DMS 273 (cell line): ENCODE measurements around the gene SYNGAP1.
A peak's percentile ranks its signal among the peaks of the same experiment; 100 is the strongest.

Source experiments
- DNase-seq: peaks from one replicate; lab custom pipeline; 2025; ENCODE audit not compliant: unreplicated experiment; lab: John Stamatoyannopoulos, UW

Gene SYNGAP1

DNA sequence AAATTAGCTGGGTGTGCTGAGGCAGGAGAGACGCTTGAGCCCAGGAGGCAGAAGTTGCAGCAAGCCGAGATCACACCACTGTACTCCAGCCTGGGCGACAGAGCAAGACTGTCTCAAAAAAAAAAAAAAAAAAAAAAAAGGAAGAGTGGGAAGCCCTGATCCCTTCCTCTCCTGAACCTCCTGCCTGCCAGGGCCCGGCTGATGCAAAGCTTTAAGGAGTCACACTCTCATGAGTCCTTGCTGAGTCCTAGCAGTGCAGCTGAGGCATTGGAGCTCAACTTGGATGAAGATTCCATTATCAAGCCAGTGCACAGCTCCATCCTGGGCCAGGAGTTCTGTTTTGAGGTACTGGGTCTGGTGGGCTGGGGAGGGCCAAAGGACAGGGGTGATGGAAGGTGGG lies 15.1 kb downstream of the SYNGAP1 start:
- no peak for DNase-seq

- no peak for DNase-seq
These were observed 17.8 kb downstream of the SYNGAP1 start for GRCh38 chr6:33437666-33438065.

DNA sequence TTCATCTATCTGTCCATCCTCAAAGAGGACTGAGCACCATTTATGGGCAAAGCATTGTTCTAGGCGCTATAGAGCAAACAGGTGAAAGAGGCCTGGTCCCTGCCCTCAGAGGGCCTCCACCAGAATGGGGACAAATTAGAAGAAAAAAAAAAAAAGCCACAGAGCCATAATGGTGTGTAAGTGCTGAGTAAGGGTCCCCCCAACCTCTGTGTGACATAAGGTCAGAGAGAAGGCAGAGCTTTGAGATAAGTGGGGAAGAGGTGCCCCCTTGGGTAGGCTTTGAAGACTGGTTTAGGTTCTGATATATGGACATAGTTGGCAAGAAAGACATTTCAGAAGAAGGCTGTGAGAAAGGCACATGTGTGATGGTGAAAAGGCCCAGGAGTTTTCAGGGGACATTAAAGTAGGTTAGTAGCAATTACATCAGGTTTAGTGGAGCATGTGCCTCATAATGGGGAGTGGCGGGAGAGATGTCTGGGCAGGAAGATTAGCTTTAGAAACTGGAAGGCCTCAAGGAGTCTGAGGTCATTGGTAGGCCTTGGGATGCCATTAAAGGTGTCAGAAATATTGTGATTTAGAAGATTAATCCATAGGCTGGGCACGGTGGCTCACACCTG lies 19.2 kb downstream of the SYNGAP1 start:
- DNase-seq, result no peak

DNA sequence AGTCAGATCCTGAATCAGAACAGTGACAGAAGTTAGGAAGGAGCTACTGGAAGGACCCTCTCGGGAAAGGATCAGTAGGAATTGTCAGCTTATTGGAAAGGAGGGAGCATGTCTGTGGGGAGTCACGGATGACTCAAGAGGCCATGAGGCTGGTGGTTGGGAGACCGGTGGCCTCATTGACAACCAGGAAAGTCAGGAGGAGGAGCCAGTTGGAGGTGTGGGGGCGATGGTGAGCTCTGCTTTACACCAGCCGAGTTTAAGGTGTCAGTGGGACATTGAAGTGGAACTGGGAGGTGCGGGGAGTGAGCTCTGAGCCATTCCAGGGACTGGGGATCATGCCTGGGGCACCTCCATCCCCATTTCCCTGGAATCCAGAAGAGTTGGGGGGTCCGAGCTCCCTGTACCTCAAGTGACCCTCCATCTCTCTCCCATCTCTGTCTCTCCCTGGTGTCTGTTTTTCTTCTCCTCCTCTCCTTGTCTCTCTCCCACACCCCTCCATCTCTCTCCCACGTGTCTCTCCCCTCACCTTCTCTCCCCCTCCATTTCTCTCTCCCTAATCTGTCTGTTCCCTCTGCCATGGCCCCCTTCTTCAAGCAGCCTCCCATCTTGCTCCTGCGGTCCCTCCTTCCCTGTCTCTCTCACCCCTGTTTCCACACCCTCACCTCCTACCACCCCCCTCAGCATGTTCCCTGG lies 20.2 kb downstream of the SYNGAP1 start:
- no peak for DNase-seq

DNA sequence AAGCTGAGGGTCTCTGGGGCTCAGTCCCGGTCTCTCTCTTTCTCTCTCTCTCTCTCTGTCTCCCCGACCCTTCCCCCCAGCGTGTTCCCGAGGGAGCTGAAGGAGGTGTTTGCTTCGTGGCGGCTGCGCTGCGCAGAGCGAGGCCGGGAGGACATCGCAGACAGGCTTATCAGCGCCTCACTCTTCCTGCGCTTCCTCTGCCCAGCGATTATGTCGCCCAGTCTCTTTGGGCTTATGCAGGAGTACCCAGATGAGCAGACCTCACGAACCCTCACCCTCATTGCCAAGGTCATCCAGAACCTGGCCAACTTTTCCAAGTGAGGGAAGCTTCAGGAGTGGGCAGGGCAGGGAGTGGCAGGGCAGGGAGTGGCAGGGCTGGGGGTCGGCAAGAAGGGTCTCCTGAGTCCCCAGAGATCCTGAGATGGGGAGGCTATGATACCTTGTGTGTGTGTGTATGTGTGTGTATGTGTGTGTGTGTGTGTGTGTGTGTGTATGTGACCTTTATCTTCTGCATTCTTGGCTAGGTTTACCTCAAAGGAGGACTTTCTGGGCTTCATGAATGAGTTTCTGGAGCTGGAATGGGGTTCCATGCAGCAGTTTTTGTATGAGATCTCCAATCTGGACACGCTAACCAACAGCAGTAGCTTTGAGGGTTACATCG lies 20.9 kb downstream of the SYNGAP1 start:
- no peak for DNase-seq

- DNase-seq, result no peak
These were observed 21.6 kb downstream of the SYNGAP1 start for GRCh38 chr6:33441457-33441856.

DNA sequence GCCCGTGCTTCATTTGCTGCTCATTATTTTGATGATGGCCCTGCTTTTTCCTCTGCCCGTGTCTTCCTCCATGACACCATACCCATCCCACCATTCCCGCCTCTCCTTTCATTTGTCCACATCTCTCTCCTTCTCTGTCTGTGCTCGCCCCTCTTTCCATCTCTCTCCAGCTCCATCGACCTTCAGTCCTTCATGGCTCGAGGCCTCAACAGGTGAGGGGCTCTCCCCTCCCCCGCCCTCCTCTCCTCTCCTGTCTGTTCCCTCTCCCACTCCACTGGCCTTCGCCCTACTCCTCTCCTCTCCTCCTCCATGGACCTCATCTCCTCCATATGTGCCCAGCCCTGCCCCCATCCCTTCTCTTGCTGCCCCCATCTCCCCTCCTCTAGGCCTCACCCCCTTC lies 22.4 kb downstream of the SYNGAP1 start:
- no peak for DNase-seq

DNA sequence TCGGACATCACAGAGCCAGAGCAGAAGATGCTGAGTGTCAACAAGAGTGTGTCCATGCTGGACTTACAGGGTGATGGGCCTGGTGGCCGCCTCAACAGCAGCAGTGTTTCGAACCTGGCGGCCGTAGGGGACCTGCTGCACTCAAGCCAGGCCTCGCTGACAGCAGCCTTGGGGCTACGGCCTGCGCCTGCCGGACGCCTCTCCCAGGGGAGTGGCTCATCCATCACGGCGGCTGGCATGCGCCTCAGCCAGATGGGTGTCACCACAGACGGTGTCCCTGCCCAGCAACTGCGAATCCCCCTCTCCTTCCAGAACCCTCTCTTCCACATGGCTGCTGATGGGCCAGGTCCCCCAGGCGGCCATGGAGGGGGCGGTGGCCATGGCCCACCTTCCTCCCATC lies 23.2 kb downstream of the SYNGAP1 start:
- DNase-seq, result no peak

GRCh38 chr6:33443619-33444504 lies 24.0 kb downstream of the SYNGAP1 start:
- no peak for DNase-seq

- DNase-seq, result no peak
These were observed 25.3 kb downstream of the SYNGAP1 start for GRCh38 chr6:33445119-33445603.

DNA sequence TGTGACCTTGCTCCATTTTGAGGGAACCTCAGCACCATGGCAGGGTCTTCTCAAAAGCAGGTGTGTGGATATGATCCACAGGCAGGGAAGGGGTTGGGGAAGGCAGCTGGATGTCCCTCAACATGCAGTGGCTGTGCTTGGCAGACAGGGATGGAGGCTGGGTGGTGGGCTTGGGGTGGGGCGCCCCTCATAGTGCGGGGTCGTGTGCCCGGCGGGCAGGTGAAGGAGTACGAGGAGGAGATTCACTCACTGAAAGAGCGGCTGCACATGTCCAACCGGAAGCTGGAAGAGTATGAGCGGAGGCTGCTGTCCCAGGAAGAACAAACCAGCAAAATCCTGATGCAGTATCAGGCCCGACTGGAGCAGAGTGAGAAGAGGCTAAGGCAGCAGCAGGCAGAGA lies 26.5 kb downstream of the SYNGAP1 start:
- no peak for DNase-seq

- no peak for DNase-seq
These were observed 30.6 kb downstream of the SYNGAP1 start for GRCh38 chr6:33450434-33450833.

DNA sequence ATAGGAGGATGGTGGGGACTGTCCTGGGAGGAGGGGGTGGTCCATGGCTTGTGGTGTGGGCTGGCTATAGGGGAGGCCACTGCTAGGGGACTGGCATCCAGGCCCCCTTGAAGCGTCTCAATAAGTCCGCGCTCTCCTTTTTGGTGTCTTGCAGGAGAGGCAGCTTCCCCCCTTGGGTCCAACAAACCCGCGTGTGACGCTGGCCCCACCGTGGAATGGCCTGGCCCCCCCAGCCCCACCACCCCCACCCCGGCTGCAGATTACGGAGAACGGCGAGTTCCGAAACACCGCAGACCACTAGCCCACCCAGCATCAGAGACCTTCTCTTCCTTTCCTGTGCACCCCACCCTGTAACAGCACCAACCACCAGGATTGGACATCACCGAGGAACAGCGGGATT lies 31.7 kb downstream of the SYNGAP1 start:
- no peak for DNase-seq

- DNase-seq, result no peak
These were observed 32.6 kb downstream of the SYNGAP1 start for GRCh38 chr6:33452496-33452895.

- peak; percentile 34 for DNase-seq
These were observed 33.6 kb downstream of the SYNGAP1 start for GRCh38 chr6:33453393-33454008.

DNA sequence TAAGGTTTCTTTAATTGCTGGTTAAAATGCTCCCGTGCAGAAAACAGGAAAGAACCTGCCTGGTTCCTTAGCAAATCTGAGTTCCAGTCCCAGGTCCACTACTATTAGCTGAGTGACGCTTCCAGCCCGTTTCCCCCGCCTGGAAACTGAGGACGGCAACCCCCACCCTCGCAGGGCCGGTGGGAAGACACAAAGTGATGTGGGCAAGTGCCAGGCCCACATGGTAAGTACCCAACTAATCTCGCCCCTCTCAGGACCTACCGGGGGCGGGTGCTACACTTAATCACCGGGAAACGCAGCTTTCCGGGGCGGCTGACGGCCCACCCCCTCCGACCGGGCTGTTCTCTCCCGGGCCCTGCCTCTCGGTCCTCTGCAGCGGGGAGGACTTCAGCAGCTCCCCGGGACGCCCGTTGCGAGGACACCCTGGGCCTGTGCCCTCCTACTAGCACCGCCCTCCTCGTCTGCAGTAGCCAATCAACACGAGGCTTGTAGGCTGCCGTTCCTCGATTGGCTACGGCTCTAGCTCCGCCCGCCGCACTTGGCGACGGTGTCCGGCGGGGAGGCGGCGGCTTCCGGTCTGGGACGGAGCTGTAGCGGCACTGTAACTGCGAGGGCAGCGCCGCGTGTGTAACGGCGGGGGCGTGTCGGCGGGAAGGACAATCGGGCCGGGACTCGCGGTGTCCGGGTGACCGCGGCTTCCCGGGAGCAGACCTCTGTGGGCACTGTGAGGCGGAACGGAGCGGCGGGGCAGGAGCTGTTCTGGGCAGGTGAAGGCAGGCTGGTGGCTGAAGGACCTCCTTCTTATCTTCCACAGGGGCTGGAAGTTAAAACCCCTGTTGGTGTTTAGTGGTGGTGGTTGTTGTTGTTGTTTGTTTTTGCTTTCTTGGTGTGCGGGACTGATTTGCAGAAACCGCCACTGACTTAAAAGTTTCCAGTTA lies 34.4 kb downstream of the SYNGAP1 start, which contains the start of gene ZBTB9:
Gene ZBTB9, plus strand, starts transcription at position 568 of the 938 bp plus-strand sequence. CDS start 525 bp downstream, outside the sequence.
- DNase-seq, result peak; percentile 99

DNA sequence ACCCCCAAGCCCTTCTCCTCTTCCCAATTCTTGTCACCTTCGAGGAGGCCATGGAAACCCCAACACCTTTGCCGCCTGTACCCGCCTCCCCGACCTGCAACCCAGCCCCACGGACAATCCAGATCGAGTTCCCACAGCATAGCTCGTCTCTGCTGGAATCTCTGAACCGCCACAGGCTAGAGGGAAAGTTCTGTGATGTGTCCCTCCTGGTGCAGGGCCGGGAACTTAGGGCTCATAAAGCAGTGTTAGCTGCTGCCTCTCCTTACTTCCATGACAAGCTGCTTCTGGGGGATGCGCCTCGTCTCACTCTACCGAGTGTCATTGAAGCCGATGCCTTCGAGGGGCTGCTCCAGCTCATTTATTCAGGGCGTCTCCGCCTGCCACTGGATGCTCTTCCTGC lies 35.2 kb downstream of the SYNGAP1 start:
- no peak for DNase-seq

- no peak for DNase-seq
These were observed 36.3 kb downstream of the SYNGAP1 start for GRCh38 chr6:33456156-33456555.

- DNase-seq, result no peak
These were observed 38.8 kb downstream of the SYNGAP1 start for GRCh38 chr6:33458676-33459075.

DNA sequence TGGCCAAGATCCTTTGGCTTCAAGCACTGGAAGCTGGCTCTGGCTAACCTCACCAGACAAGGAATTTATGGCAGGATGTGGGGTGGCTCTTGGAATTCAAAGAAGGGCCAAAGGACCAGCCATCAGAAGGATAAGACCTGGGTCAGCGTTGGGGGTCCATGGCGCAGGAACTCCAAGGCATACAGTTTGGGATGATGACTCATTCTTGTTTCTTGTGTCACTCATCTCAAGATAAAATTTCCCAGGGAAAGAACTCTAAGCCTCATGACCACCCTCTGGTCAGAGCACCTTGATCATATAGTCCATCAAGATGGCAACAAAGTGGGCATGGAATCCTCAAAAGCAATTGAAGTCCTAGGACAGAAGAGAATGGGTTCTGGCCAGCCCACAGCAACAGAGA lies 39.4 kb downstream of the SYNGAP1 start:
- DNase-seq, result no peak
